Activated CD4-positive, alpha-beta T cell treated with anti-CD3 and anti-CD28 coated beads, Interleukin-2, amount 50 U/mL, for 1 hour (primary cell): ENCODE data around the gene LMF2.

Experiments used
- DNase-seq: peaks from one replicate; pipeline ENCODE4 v3.0.0-alpha.2; 2020

LMF2 gene

DNA sequence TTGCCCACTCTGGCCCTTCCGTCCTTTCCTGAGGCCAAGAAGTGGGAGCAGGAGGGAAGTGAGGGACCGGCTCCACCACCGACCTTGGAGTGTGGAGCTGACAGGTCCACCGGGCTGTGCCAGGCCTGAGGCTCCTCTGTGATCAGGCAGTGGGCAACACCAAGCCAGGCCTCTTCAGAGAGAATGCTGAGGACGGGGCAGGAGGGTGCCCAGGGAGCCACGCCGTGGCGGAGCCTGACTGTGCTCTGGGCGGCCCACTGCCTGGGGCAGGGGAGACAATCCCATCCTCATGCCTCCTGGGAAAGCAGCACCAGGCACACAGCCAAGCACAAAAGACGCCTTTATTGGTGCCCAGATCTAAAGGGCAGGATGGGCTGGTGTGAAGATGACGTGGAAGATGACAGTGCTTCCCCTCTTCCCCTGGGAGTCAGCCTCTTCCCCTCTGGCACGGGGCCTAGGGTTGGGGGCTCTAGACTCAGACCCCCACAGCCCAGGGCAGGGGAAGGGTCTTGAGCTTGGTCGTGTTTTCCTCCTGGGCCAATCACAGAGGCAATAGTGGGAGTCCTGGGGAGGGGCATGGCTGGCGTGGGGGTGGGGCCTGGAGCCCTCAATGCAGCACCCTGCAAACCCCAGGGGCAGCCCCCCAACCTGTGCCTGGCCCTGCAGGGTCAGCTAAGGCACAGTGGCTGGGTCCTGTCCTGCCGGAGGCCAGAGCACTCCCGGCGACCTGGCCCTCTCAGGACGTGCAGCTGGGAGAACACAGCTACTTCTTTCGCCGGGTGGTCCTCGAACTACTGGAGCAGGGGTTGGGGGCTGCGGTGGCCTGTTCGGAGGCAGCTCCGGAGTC, 4.7 kb downstream of the LMF2 start:
- DNase-seq: no peak

- no peak for DNase-seq
Measured at GRCh38 chr22:50502096-50502495, 5.4 kb downstream of the LMF2 start.

- no peak for DNase-seq
Measured at GRCh38 chr22:50500452-50500851, 7.0 kb downstream of the LMF2 start.

GRCh38 chr22:50498322-50498890, 9.1 kb downstream of the LMF2 start:
- DNase-seq: peak; percentile 65

- DNase-seq: no peak
Measured at GRCh38 chr22:50497093-50497492, 10.4 kb downstream of the LMF2 start.

- DNase-seq: no peak
Measured at GRCh38 chr22:50490531-50491308, 16.8 kb downstream of the LMF2 start.

GRCh38 chr22:50489363-50490243, 17.9 kb downstream of the LMF2 start:
- no peak for DNase-seq

GRCh38 chr22:50488886-50489285, 18.6 kb downstream of the LMF2 start:
- DNase-seq: no peak

DNA sequence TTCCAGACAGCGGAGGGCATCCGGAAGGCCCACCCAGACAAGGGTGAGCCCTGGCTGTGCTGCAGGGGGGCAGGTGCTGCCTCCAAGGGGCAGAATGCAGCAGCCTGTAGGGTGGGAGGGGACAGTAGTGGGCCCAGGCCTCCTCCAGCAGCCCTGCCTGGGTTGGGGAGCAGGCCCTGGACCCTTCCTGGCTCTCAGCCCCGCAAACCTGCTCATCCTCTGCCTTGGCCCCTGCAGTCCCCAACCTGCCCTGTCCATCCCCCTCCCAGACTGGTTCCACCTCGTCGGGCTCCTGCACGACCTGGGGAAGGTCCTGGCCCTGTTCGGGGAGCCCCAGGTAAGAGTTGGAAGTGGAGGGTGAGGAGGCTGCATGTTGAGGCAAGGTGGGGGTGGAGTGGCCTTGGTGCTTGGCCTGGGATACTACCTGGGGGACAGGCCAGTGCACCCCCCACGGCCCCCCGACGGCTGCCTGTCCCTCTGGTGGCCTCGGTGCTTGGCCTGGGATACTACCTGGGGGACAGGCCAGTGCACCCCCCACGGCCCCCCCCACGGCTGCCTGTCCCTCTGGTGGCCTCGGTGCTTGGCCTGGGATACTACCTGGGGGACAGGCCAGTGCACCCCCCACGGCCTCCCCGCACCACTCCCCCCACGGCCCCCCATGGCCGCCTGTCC, 19.4 kb downstream of the LMF2 start:
- no peak for DNase-seq

- DNase-seq: no peak
Measured at GRCh38 chr22:50487290-50488005, 20.1 kb downstream of the LMF2 start.

GRCh38 chr22:50486561-50487289, 20.8 kb downstream of the LMF2 start, which contains the start of gene MIOX:
TSS of gene MIOX (plus strand) at chr22:50486859. CDS start at chr22:50486898, 39 bp downstream.
- DNase-seq: no peak

DNA sequence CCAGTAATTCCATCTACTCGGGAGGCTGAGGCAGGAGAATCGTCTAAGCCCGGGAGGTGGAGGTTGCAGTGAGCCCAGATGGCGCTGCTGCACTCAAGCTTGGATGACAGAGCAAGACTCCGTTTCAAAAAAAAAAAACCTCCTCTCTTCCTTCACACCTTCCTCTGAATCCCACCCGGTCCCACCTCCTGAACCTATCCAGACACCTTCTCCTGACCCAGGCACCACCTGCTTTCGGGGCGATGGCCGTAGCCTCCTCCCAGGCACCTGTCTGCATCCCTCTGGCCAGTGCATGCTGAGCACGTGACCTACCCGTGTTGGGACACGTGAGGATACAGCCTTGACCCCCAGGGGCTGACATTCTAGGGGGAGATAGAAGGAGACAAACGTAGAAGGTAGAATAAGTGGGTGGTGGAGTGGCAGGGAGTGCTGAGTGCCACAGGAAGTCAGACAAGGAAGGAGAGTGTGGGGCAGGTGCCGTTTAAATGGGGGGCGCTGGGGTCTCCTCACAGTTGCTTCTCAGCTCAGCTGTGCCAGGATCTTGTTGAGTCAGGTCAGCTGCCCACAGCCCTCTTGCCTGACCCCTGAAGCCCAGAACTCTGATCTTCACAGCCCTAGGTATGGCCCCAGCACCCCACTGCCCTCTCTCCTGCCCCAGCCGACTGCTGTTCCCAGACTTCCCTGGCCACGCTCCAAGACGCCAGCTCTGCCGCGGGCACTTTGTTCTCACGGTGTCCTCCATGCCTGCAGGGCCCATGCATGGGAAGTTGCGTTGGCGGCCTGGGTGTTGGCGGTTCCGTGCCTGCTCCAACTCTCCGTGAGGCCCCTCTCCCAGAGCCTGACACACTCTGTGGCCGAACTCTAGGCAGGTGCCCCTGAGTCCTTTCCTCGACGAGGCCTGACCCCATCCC, 22.0 kb downstream of the LMF2 start:
- no peak for DNase-seq

- no peak for DNase-seq
Measured at GRCh38 chr22:50483977-50484853, 23.3 kb downstream of the LMF2 start.

DNA sequence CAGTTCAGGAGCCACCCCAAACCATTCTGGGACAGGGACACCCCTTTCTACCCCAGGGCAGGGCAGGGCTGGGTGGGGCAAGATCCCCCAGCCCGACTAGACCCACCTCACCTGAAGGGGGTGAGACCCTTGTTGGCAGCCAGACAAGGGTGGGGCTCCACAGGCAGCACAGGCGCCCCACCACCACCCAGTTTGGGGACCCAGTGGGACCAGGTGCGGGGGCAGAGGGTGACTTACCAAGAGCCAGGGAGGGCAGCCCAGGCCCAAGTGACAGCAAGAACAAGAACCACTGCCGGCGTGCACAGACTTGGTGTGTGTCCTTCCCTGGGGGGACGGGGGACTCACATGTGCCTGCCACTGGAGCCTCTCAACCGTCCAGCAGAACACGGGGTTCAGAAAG, 23.9 kb downstream of the LMF2 start:
- DNase-seq: no peak

- no peak for DNase-seq
Measured at GRCh38 chr22:50483106-50483505, 24.4 kb downstream of the LMF2 start.

DNA sequence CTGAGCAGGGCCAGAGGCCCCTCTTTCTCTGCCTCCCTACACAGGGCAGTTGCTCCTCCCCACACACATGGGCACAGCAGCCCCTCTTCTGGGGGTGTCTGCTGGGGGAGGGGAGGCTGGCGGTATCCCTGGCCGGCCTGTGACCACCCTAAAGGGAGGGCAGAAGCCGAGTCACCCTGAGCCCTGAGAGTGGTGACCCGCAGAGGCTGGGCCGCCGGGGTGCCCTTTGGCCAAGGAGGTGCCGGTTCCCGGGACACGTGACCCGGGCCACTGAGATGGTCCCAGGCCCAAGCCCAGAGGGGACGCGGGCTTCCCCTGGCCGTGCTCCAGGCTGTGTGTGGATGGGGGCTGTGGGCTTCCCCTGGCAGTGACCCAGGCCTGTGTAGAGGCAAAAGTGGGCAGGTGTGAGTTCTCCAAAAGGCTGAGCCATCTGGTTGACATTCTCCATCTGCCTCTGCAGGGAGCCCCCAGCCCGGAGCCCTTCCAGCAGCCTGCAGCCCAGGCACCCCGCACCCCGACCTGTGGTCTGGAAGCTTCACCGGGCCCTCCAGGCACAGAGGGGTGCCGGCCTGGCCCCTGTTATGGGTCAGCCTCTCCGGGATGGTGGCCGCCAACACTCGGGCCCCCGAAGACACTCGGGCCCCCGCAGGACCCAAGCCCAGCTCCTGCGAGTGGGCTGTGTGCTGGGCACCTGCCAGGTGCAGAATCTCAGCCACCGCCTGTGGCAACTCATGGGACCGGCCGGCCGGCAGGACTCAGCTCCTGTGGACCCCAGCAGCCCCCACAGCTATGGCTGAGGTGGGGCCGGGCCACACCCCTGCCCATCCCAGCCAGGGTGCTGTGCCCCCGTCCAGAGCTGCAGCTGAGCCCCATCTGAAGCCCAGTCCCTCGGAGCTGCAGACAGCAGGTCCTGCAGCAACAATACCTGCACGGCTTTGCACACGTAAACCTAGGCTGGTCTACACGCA, 25.1 kb downstream of the LMF2 start:
- DNase-seq: no peak

DNA sequence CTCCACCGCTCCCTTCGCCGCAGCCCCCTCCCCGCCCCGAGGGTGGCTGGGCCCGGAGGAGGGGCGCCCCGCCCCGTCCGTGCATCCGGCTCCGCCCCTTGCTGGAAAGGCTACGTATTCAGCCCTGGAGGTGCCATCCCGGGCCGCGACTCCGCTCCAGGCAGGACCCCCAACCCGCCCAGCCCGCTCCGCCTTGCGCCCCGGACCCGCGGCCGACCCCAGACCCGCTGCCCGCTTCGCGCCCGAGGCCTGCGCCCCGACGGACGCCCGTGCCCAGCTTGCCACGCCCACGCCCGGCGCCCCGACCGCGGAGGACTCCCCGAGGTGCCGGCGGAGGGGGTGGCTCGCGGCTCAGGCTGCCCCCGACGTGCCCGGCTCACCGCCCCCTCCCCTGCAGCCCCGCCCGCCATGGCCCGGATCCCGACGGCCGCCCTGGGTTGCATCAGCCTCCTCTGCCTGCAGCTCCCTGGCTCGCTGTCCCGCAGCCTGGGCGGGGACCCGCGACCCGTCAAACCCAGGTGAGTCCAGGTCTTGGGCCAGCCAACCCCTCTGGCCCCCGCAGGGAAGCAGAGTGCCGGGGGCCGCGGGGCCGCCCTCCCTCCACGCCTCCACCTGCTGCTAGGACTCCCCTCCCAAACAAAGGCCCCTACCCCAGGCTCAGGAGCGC, 25.9 kb downstream of the LMF2 start, which contains the start of gene ADM2:
Gene ADM2 (plus strand): TSS at position 104 of the 667 bp plus-strand sequence. CDS start 305 bp downstream, at position 409.
- peak; percentile 64 for DNase-seq
